Liver (tissue), 9 donors: ENCODE results near the gene TBCD. TPM values are rescaled to one million over a fixed set of nuclear protein-coding genes. Genes with fewer than 3 reads are reported as not detected.

Source experiments
- DNase-seq: peaks from one replicate; pipeline ENCODE4 v3.0.0-alpha.2; 2017; ENCODE audit warnings: low spot score
- H3K27ac ChIP-seq, 2 donors: one replicate each; pipeline ENCODE4 v1.7.0; 2013; ENCODE audit warnings: inconsistent platforms in 2 of 2, low read length in 2 of 2, control low read depth in 1 of 2, low read depth in 1 of 2, mild to moderate bottlenecking in 1 of 2
- H3K27me3 ChIP-seq, 4 donors: one replicate each; pipeline versions ENCODE4 v1.6.1 to v1.7.0; 2013; ENCODE audit warnings: low read length in 3 of 4, inconsistent platforms in 1 of 4, mild to moderate bottlenecking in 1 of 4, moderate library complexity in 1 of 4; ENCODE audit not compliant: control insufficient read depth in 4 of 4, insufficient read depth in 4 of 4
- H3K36me3 ChIP-seq, 4 donors: one replicate each; pipeline versions ENCODE4 v1.6.1 to v1.7.0; 2013; ENCODE audit warnings: low read length in 3 of 4, mild to moderate bottlenecking in 3 of 4, low read depth in 1 of 4, moderate library complexity in 1 of 4; ENCODE audit not compliant: control insufficient read depth in 4 of 4, insufficient read depth in 3 of 4
- H3K4me1 ChIP-seq, 4 donors: one replicate each; pipeline versions ENCODE4 v1.6.1 to v1.7.0; 2013; ENCODE audit warnings: low read length in 3 of 4, mild to moderate bottlenecking in 3 of 4, moderate library complexity in 1 of 4; ENCODE audit not compliant: control insufficient read depth in 4 of 4, insufficient read depth in 4 of 4
- H3K4me3 ChIP-seq, 3 donors: one replicate each; pipeline versions ENCODE4 v1.6.1 to v1.7.0; 2013; ENCODE audit warnings: low read length in 3 of 3, control low read depth in 1 of 3, low read depth in 1 of 3, mild to moderate bottlenecking in 1 of 3
- H3K9ac ChIP-seq, 2 donors: one replicate each; pipeline ENCODE4 v1.7.0; 2013; ENCODE audit warnings: low read length in 2 of 2, mild to moderate bottlenecking in 2 of 2, moderate library complexity in 2 of 2, control low read depth in 1 of 2, low read depth in 1 of 2
- H3K9me3 ChIP-seq, 4 donors: one replicate each; pipeline versions ENCODE4 v1.6.1 to v1.7.0; 2013; ENCODE audit warnings: low read length in 3 of 4; ENCODE audit not compliant: control insufficient read depth in 4 of 4
- CTCF ChIP-seq: fragments of 150-350 bp; IDR thresholded peaks from 2 replicates; pipeline ENCODE4 v1.5.1; 2017; ENCODE audit warnings: improper control_type of control experiment, low read depth, low read length; ENCODE audit not compliant: missing input control
- FOXA1 ChIP-seq: IDR thresholded peaks from 2 replicates; pipeline ENCODE4 v1.6.1; 2016; ENCODE audit warnings: antibody characterized with exemption
- FOXA2 ChIP-seq: IDR thresholded peaks from 2 replicates; pipeline ENCODE4 v1.6.1; 2016; ENCODE audit warnings: antibody characterized with exemption
- GABPA ChIP-seq, 2 donors: IDR thresholded peaks in 1 of 2; conservative IDR thresholded peaks in 1 of 2; 2 replicates each; pipeline ENCODE4 v1.6.1; 2016; ENCODE audit warnings: antibody characterized with exemption in 2 of 2, mild to moderate bottlenecking in 1 of 2, moderate library complexity in 1 of 2
- HNF4A ChIP-seq, 2 donors: conservative IDR thresholded peaks; 2 replicates each; pipeline ENCODE4 v1.6.1; 2016; ENCODE audit warnings: antibody characterized with exemption in 2 of 2, mild to moderate bottlenecking in 2 of 2
- NR2F2 ChIP-seq: IDR thresholded peaks from 2 replicates; pipeline ENCODE4 v1.6.1; 2016; ENCODE audit warnings: antibody characterized with exemption
- RAD21 ChIP-seq, 2 donors: IDR thresholded peaks; 2 replicates each; pipeline ENCODE4 v1.6.1; 2016; ENCODE audit warnings: antibody characterized with exemption in 2 of 2, mild to moderate bottlenecking in 2 of 2
- REST ChIP-seq: IDR thresholded peaks from 2 replicates; pipeline ENCODE4 v1.6.1; 2016; ENCODE audit warnings: antibody characterized with exemption, mild to moderate bottlenecking
- TAF1 ChIP-seq: conservative IDR thresholded peaks from 2 replicates; pipeline ENCODE4 v1.6.1; 2016; ENCODE audit warnings: antibody characterized with exemption, mild to moderate bottlenecking
- YY1 ChIP-seq: IDR thresholded peaks from 2 replicates; pipeline ENCODE4 v1.6.1; 2016; ENCODE audit warnings: antibody characterized with exemption, mild to moderate bottlenecking
- WGBS: extraction: QIAGEN DNeasy Blood & Tissue Kit; methylation state at CpG from one replicate; pipeline ENCODE4 v1.1.7; 2013; 5-methylcytosine and 5-hydroxymethylcytosine counted together
- polyA plus RNA-seq, 2 donors: library from polyadenylated mRNA; stranded (reverse) in 1 of 2; unstranded in 1 of 2; fragments of 200-250 nt in 1 of 2; fragments of >200 nt in 1 of 2; fragmentation: Nextera tagmentation in 1 of 2; extraction: Ambion mirVana in 1 of 2; gene quantifications; one replicate each; pipeline versions ENCODE4 v1.2.1 to v1.2.3, GENCODE V29; 2013 to 2015
- total RNA-seq, 2 donors: library from RNA; depleted of rRNA; stranded (reverse); fragments of >200 nt; gene quantifications; one replicate each; pipeline ENCODE4 v1.2.3, GENCODE V29; 2014
- TF ChIP-seq, protein P1 (sequence below): IDR thresholded peaks from 2 replicates; pipeline ENCODE4 v1.6.1; 2016; ENCODE audit warnings: antibody characterized with exemption
- TF ChIP-seq, protein P2 (sequence below): IDR thresholded peaks from 2 replicates; pipeline ENCODE4 v1.6.1; 2016; ENCODE audit warnings: antibody characterized with exemption
- donor health status: healthy.
- donor health status: healthy.
- donor health status: healthy.
- donor health status: healthy.
- donor health status: healthy.

TBCD gene
- total and polyA plus RNA-seq, 4 donors: 29.8 to 42.2 (median 33.0) TPM

- TF ChIP-seq TAF1: no peak
- TF ChIP-seq, protein P1, sequence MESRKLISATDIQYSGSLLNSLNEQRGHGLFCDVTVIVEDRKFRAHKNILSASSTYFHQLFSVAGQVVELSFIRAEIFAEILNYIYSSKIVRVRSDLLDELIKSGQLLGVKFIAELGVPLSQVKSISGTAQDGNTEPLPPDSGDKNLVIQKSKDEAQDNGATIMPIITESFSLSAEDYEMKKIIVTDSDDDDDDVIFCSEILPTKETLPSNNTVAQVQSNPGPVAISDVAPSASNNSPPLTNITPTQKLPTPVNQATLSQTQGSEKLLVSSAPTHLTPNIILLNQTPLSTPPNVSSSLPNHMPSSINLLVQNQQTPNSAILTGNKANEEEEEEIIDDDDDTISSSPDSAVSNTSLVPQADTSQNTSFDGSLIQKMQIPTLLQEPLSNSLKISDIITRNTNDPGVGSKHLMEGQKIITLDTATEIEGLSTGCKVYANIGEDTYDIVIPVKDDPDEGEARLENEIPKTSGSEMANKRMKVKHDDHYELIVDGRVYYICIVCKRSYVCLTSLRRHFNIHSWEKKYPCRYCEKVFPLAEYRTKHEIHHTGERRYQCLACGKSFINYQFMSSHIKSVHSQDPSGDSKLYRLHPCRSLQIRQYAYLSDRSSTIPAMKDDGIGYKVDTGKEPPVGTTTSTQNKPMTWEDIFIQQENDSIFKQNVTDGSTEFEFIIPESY: no peak
Observed at GRCh38 chr17:82884970-82885353, 133.1 kb downstream of the TBCD start (continued).

DNA sequence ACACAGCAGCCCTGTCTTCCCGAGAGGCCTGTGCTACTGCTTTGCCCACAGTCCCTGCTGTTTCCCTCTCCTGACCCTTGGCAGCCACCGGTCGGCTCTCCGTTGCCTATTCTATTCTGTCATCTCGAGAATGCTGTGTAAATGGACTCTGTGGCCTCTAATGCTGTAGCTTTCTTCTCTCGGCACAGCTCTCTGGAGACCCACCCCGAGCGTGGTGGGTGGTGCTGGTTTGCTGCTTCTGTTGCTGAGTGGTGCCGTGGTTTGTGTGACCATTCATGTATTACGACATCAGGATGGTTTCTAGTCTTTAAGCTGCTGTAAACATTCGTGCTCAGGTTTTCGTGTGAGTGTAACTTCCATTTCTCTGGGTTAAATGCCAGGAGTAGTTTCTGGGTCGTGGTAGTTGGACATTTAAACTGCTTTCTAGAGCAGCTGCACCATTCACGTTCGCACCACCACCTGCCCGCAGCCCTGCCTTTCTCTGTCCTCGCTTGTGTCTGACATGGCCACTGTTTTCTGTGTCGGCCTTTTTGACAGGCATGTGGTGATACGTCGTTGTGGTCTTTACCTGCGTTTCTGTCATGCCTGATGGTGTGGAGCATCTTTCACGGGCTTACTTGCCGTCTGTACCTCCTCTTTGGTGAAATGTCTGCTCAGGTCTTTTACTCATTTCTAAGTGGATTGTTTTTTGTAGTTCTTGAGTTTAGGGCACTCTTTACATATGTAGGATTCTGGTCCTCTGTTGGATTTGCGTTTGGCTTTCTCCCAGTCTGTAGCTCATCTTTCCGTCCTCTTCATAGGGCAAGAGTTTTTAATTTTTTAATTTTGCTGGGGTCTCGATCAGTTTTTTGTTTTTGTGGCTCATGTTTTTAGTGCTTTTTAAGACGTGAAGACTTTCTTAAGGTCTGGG, 135.6 kb downstream of the TBCD start:
- Histone ChIP-seq H3K9me3 (no peaks in the 10 kb centered on the region), H3K4me1 (peaks cover 7 to 22% (median 16%) of the 10 kb centered on the region in 4 donors), H3K27ac (no peak overlapping the region), H3K27me3 (no peaks in the 10 kb centered on the region), H3K4me3 (no peak overlapping the region), H3K36me3 (no peaks in the 10 kb centered on the region), H3K9ac (no peak overlapping the region)
- TF ChIP-seq REST: no peak
- TF ChIP-seq YY1: no peak
- TF ChIP-seq FOXA2: no peak
- TF ChIP-seq GABPA (IDR thresholded peaks at IDR 0.05 in 1 of 2, conservative IDR thresholded peaks at IDR 0.05 in 1 of 2): no peak
- TF ChIP-seq FOXA1: no peak
- TF ChIP-seq NR2F2: no peak
- TF ChIP-seq, protein P2, sequence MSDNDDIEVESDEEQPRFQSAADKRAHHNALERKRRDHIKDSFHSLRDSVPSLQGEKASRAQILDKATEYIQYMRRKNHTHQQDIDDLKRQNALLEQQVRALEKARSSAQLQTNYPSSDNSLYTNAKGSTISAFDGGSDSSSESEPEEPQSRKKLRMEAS: no peak
- TF ChIP-seq, protein P1: no peak
- no peak for TF ChIP-seq TAF1
- no peak for TF ChIP-seq HNF4A (conservative IDR thresholded peaks at IDR 0.05)
- no peak for TF ChIP-seq CTCF
- no peak for TF ChIP-seq RAD21 (IDR thresholded peaks at IDR 0.05)
- no peak for DNase-seq
- WGBS: 96% methylated on average over 27 of the region's 27 CpGs
